HG03045 (cell line): ENCODE data around the gene OLAH.
"Not testable (repeated sequence)": the region's sequence is repeated elsewhere in the genome, so short reads cannot be mapped to it uniquely, and the experiment has no call there.

Source experiments
- ATAC-seq: cut with Tn5 transposase; IDR thresholded peaks from one replicate; pipeline ENCODE4 v1.9.1; 2021; ENCODE audit warnings: mild to moderate bottlenecking, moderate library complexity; ENCODE audit not compliant: unreplicated experiment

The OLAH gene

GRCh38 chr10:15043674-15044073 is at the start of gene OLAH:
Gene OLAH (plus strand): TSS chr10:15043943. CDS start chr10:15047289, 3,346 bp downstream.
- no peak for ATAC-seq

- ATAC-seq, result no peak
These were observed 47.7 kb upstream of the OLAH start for GRCh38 chr10:14995964-14996565.

GRCh38 chr10:15013530-15013929 is 30.2 kb upstream of the OLAH start:
- not testable (repeated sequence) for ATAC-seq

- no peak for ATAC-seq
These were observed 28.3 kb upstream of the OLAH start for GRCh38 chr10:15015451-15015850.

- ATAC-seq, result not testable (repeated sequence)
These were observed 22.8 kb upstream of the OLAH start for GRCh38 chr10:15020966-15021365.

- not testable (repeated sequence) for ATAC-seq
These were observed 20.7 kb upstream of the OLAH start for GRCh38 chr10:15023079-15023478.

GRCh38 chr10:15024017-15025004 is 19.4 kb upstream of the OLAH start:
- ATAC-seq, result not testable (repeated sequence)

GRCh38 chr10:15025040-15025439 is 18.7 kb upstream of the OLAH start:
- not testable (repeated sequence) for ATAC-seq

- ATAC-seq, result no peak
These were observed 16.0 kb upstream of the OLAH start for GRCh38 chr10:15027741-15028140.

GRCh38 chr10:15035385-15036301 is 8.1 kb upstream of the OLAH start:
- ATAC-seq, result no peak

- no peak for ATAC-seq
These were observed 6.1 kb upstream of the OLAH start for GRCh38 chr10:15037691-15038090.

- ATAC-seq, result no peak
These were observed 5.3 kb upstream of the OLAH start for GRCh38 chr10:15038416-15038815.

GRCh38 chr10:15045380-15045779 is 1.6 kb downstream of the OLAH start:
- no peak for ATAC-seq

- ATAC-seq, result no peak
These were observed 2.9 kb downstream of the OLAH start for GRCh38 chr10:15046626-15047025.

- no peak for ATAC-seq
These were observed 5.8 kb downstream of the OLAH start for GRCh38 chr10:15049533-15049932.

GRCh38 chr10:15052121-15052520 is 8.4 kb downstream of the OLAH start:
- ATAC-seq, result no peak

- ATAC-seq, result no peak
These were observed 9.3 kb downstream of the OLAH start for GRCh38 chr10:15053061-15053460.

- ATAC-seq, result no peak
These were observed 14.9 kb downstream of the OLAH start for GRCh38 chr10:15058689-15059088.

- no peak for ATAC-seq
These were observed 16.2 kb downstream of the OLAH start for GRCh38 chr10:15059914-15060313.

- no peak for ATAC-seq
These were observed 16.9 kb downstream of the OLAH start for GRCh38 chr10:15060638-15061037.

GRCh38 chr10:15067154-15067553 is 23.4 kb downstream of the OLAH start:
- ATAC-seq, result no peak
